G401.6 (cell line): Measurements from ENCODE around the gene PHOSPHO1.

Experiments
- FAIRE-seq: peaks from 2 replicates; lab custom pipeline; 2012; peaks lifted over from hg19 to GRCh38; lab: Jason Lieb, UNC

The PHOSPHO1 gene

GRCh38 chr17:49242813-49243212 is 12.2 kb upstream of the PHOSPHO1 start:
- FAIRE-seq: no peak

- no peak for FAIRE-seq
Measured at GRCh38 chr17:49241692-49242397, 11.3 kb upstream of the PHOSPHO1 start.

- peak; percentile 25 for FAIRE-seq
Measured at GRCh38 chr17:49241040-49241439, 10.5 kb upstream of the PHOSPHO1 start.

GRCh38 chr17:49240619-49241018 is 10.0 kb upstream of the PHOSPHO1 start:
- FAIRE-seq: no peak

GRCh38 chr17:49239963-49240362 is 9.4 kb upstream of the PHOSPHO1 start:
- FAIRE-seq: no peak

GRCh38 chr17:49235896-49236295 is 5.3 kb upstream of the PHOSPHO1 start:
- no peak for FAIRE-seq

- FAIRE-seq: no peak
Measured at GRCh38 chr17:49234509-49235080, 4.0 kb upstream of the PHOSPHO1 start.

GRCh38 chr17:49231563-49231894 is 942 bp upstream of the PHOSPHO1 start:
- no peak for FAIRE-seq

- no peak for FAIRE-seq
Measured at GRCh38 chr17:49229805-49230600, 584 bp downstream of the PHOSPHO1 start.

GRCh38 chr17:49229076-49229804 is 1.3 kb downstream of the PHOSPHO1 start:
- no peak for FAIRE-seq

- FAIRE-seq: no peak
Measured at GRCh38 chr17:49227436-49228261, 2.9 kb downstream of the PHOSPHO1 start.

GRCh38 chr17:49226771-49227435 is 3.7 kb downstream of the PHOSPHO1 start:
- FAIRE-seq: no peak

GRCh38 chr17:49225554-49226236 is 4.9 kb downstream of the PHOSPHO1 start:
- no peak for FAIRE-seq

GRCh38 chr17:49224997-49225337 is 5.6 kb downstream of the PHOSPHO1 start:
- FAIRE-seq: no peak

GRCh38 chr17:49224198-49224996 is 6.2 kb downstream of the PHOSPHO1 start:
- FAIRE-seq: no peak

- no peak for FAIRE-seq
Measured at GRCh38 chr17:49223517-49224197, 6.9 kb downstream of the PHOSPHO1 start.

GRCh38 chr17:49223168-49223516 is 7.4 kb downstream of the PHOSPHO1 start:
- FAIRE-seq: no peak

- no peak for FAIRE-seq
Measured at GRCh38 chr17:49219987-49220386, 10.6 kb downstream of the PHOSPHO1 start.
